ENCODE results near the gene PTPN2.
"Not testable (repeated sequence)": the region's sequence is repeated elsewhere in the genome, so short reads cannot be mapped to it uniquely, and the experiment has no call there.

Gene PTPN2

GRCh38 chr18:12874992-12875391, 9.0 kb downstream of the PTPN2 start:
- not testable (repeated sequence) for H3K27ac ChIP-seq (ENCODE audit: low read length); H3K27me3 ChIP-seq (ENCODE audit: control insufficient read depth in 1 of 2, insufficient read depth in 2 of 2, low read length in 2 of 2); H3K4me3 ChIP-seq (ENCODE audit: low read length in 2 of 2); H3K9ac ChIP-seq (ENCODE audit: low read length in 2 of 2); H3K36me3 ChIP-seq (ENCODE audit: control insufficient read depth in 2 of 2, insufficient read depth in 2 of 2, low read length in 2 of 2); H3K4me1 ChIP-seq (ENCODE audit: control insufficient read depth, insufficient read depth, low read length); H3K9me3 ChIP-seq (ENCODE audit: control insufficient read depth in 2 of 2, low read length in 2 of 2)

- not testable (repeated sequence) for H3K27me3 ChIP-seq (ENCODE audit: control insufficient read depth in 1 of 2, insufficient read depth in 2 of 2, low read length in 2 of 2); H3K4me1 ChIP-seq (ENCODE audit: control insufficient read depth, insufficient read depth, low read length); H3K4me3 ChIP-seq (ENCODE audit: low read length in 2 of 2); H3K9me3 ChIP-seq (ENCODE audit: control insufficient read depth in 2 of 2, low read length in 2 of 2); H3K9ac ChIP-seq (ENCODE audit: low read length in 2 of 2); H3K27ac ChIP-seq (ENCODE audit: low read length); H3K36me3 ChIP-seq (ENCODE audit: control insufficient read depth in 2 of 2, insufficient read depth in 2 of 2, low read length in 2 of 2)
Observed at GRCh38 chr18:12873961-12874567, 10.0 kb downstream of the PTPN2 start.

- Histone ChIP-seq H3K9ac (ENCODE audit: low read length in 2 of 2) (no peak overlapping the region), H3K4me3 (ENCODE audit: low read length in 2 of 2) (no peak overlapping the region), H3K36me3 (ENCODE audit: control insufficient read depth in 2 of 2, insufficient read depth in 2 of 2, low read length in 2 of 2) (no peaks in the 10 kb centered on the region), H3K4me1 (ENCODE audit: control insufficient read depth, insufficient read depth, low read length) (no peaks in the 10 kb centered on the region), H3K27me3 (ENCODE audit: control insufficient read depth in 1 of 2, insufficient read depth in 2 of 2, low read length in 2 of 2) (no peaks in the 10 kb centered on the region), H3K9me3 (ENCODE audit: control insufficient read depth in 2 of 2, low read length in 2 of 2) (no peaks in the 10 kb centered on the region), H3K27ac (ENCODE audit: low read length) (no peak overlapping the region)
Observed at GRCh38 chr18:12872408-12872807, 11.6 kb downstream of the PTPN2 start.

- Histone ChIP-seq H3K9me3 (ENCODE audit: control insufficient read depth in 2 of 2, low read length in 2 of 2) (no peaks in the 10 kb centered on the region), H3K27ac (ENCODE audit: low read length) (no peak overlapping the region), H3K9ac (ENCODE audit: low read length in 2 of 2) (no peak overlapping the region), H3K27me3 (ENCODE audit: control insufficient read depth in 1 of 2, insufficient read depth in 2 of 2, low read length in 2 of 2) (no peaks in the 10 kb centered on the region), H3K4me1 (ENCODE audit: control insufficient read depth, insufficient read depth, low read length) (no peaks in the 10 kb centered on the region), H3K36me3 (ENCODE audit: control insufficient read depth in 2 of 2, insufficient read depth in 2 of 2, low read length in 2 of 2) (no peaks in the 10 kb centered on the region), H3K4me3 (ENCODE audit: low read length in 2 of 2) (no peak overlapping the region)
Observed at GRCh38 chr18:12868576-12868975, 15.5 kb downstream of the PTPN2 start.

- Histone ChIP-seq H3K27me3 (ENCODE audit: control insufficient read depth in 1 of 2, insufficient read depth in 2 of 2, low read length in 2 of 2) (no peaks in the 10 kb centered on the region), H3K4me1 (ENCODE audit: control insufficient read depth, insufficient read depth, low read length) (no peaks in the 10 kb centered on the region), H3K36me3 (ENCODE audit: control insufficient read depth in 2 of 2, insufficient read depth in 2 of 2, low read length in 2 of 2) (no peaks in the 10 kb centered on the region), H3K9ac (ENCODE audit: low read length in 2 of 2) (no peak overlapping the region), H3K4me3 (ENCODE audit: low read length in 2 of 2) (no peak overlapping the region), H3K27ac (ENCODE audit: low read length) (no peak overlapping the region), H3K9me3 (ENCODE audit: control insufficient read depth in 2 of 2, low read length in 2 of 2) (no peaks in the 10 kb centered on the region)
Observed at GRCh38 chr18:12867441-12868123, 16.5 kb downstream of the PTPN2 start.

GRCh38 chr18:12863687-12864216, 20.3 kb downstream of the PTPN2 start:
- no peaks in the 10 kb centered on the region for H3K36me3 ChIP-seq (ENCODE audit: control insufficient read depth in 2 of 2, insufficient read depth in 2 of 2, low read length in 2 of 2)
- H3K9ac ChIP-seq (ENCODE audit: low read length in 2 of 2), result no peak overlapping the region
- H3K9me3 ChIP-seq (ENCODE audit: control insufficient read depth in 2 of 2, low read length in 2 of 2), result no peaks in the 10 kb centered on the region
- H3K27me3 ChIP-seq (ENCODE audit: control insufficient read depth in 1 of 2, insufficient read depth in 2 of 2, low read length in 2 of 2), result no peaks in the 10 kb centered on the region
- no peak overlapping the region for H3K27ac ChIP-seq (ENCODE audit: low read length)
- H3K4me1 ChIP-seq (ENCODE audit: control insufficient read depth, insufficient read depth, low read length), result peaks cover 3% of the 10 kb centered on the region
- no peak overlapping the region for H3K4me3 ChIP-seq (ENCODE audit: low read length in 2 of 2)

GRCh38 chr18:12862874-12863482, 21.1 kb downstream of the PTPN2 start:
- no peaks in the 10 kb centered on the region for H3K36me3 ChIP-seq (ENCODE audit: control insufficient read depth in 2 of 2, insufficient read depth in 2 of 2, low read length in 2 of 2)

GRCh38 chr18:12862467-12862866, 21.6 kb downstream of the PTPN2 start:
- H3K27ac ChIP-seq (ENCODE audit: low read length), result no peak overlapping the region
- no peaks in the 10 kb centered on the region for H3K9me3 ChIP-seq (ENCODE audit: control insufficient read depth in 2 of 2, low read length in 2 of 2)
- no peak overlapping the region for H3K9ac ChIP-seq (ENCODE audit: low read length in 2 of 2)

More at GRCh38 chr18:12862874-12863482, 21.1 kb downstream of the PTPN2 start:
- no peaks in the 10 kb centered on the region for H3K27me3 ChIP-seq (ENCODE audit: control insufficient read depth in 1 of 2, insufficient read depth in 2 of 2, low read length in 2 of 2)
- no peak overlapping the region for H3K4me3 ChIP-seq (ENCODE audit: low read length in 2 of 2)
- peaks cover 3% of the 10 kb centered on the region for H3K4me1 ChIP-seq (ENCODE audit: control insufficient read depth, insufficient read depth, low read length)
- H3K27ac ChIP-seq (ENCODE audit: low read length), result no peak overlapping the region
- H3K9ac ChIP-seq (ENCODE audit: low read length in 2 of 2), result no peak overlapping the region
- H3K9me3 ChIP-seq (ENCODE audit: control insufficient read depth in 2 of 2, low read length in 2 of 2), result no peaks in the 10 kb centered on the region

GRCh38 chr18:12861637-12862036, 22.4 kb downstream of the PTPN2 start:
- no peaks in the 10 kb centered on the region for H3K27me3 ChIP-seq (ENCODE audit: control insufficient read depth in 1 of 2, insufficient read depth in 2 of 2, low read length in 2 of 2)
- no peak overlapping the region for H3K9ac ChIP-seq (ENCODE audit: low read length in 2 of 2)
- H3K36me3 ChIP-seq (ENCODE audit: control insufficient read depth in 2 of 2, insufficient read depth in 2 of 2, low read length in 2 of 2), result no peaks in the 10 kb centered on the region
- H3K27ac ChIP-seq (ENCODE audit: low read length), result no peak overlapping the region
- peaks cover 3% of the 10 kb centered on the region for H3K4me1 ChIP-seq (ENCODE audit: control insufficient read depth, insufficient read depth, low read length)
- no peak overlapping the region for H3K4me3 ChIP-seq (ENCODE audit: low read length in 2 of 2)
- H3K9me3 ChIP-seq (ENCODE audit: control insufficient read depth in 2 of 2, low read length in 2 of 2), result no peaks in the 10 kb centered on the region

More at GRCh38 chr18:12862467-12862866, 21.6 kb downstream of the PTPN2 start:
- Histone ChIP-seq H3K4me3 (ENCODE audit: low read length in 2 of 2) (no peak overlapping the region), H3K27me3 (ENCODE audit: control insufficient read depth in 1 of 2, insufficient read depth in 2 of 2, low read length in 2 of 2) (no peaks in the 10 kb centered on the region), H3K4me1 (ENCODE audit: control insufficient read depth, insufficient read depth, low read length) (peaks cover 3% of the 10 kb centered on the region), H3K36me3 (ENCODE audit: control insufficient read depth in 2 of 2, insufficient read depth in 2 of 2, low read length in 2 of 2) (no peaks in the 10 kb centered on the region)

- Histone ChIP-seq H3K9me3 (ENCODE audit: control insufficient read depth in 2 of 2, low read length in 2 of 2) (no peaks in the 10 kb centered on the region), H3K36me3 (ENCODE audit: control insufficient read depth in 2 of 2, insufficient read depth in 2 of 2, low read length in 2 of 2) (peaks cover 0 to 2% of the 10 kb centered on the region in 2 donors), H3K4me3 (ENCODE audit: low read length in 2 of 2) (no peak overlapping the region), H3K27ac (ENCODE audit: low read length) (no peak overlapping the region), H3K9ac (ENCODE audit: low read length in 2 of 2) (no peak overlapping the region), H3K4me1 (ENCODE audit: control insufficient read depth, insufficient read depth, low read length) (peaks cover 3% of the 10 kb centered on the region), H3K27me3 (ENCODE audit: control insufficient read depth in 1 of 2, insufficient read depth in 2 of 2, low read length in 2 of 2) (no peaks in the 10 kb centered on the region)
Observed at GRCh38 chr18:12860530-12860929, 23.5 kb downstream of the PTPN2 start.

- Histone ChIP-seq H3K4me1 (ENCODE audit: control insufficient read depth, insufficient read depth, low read length) (peaks cover 3% of the 10 kb centered on the region), H3K27me3 (ENCODE audit: control insufficient read depth in 1 of 2, insufficient read depth in 2 of 2, low read length in 2 of 2) (no peaks in the 10 kb centered on the region), H3K9ac (ENCODE audit: low read length in 2 of 2) (no peak overlapping the region), H3K27ac (ENCODE audit: low read length) (no peak overlapping the region), H3K4me3 (ENCODE audit: low read length in 2 of 2) (no peak overlapping the region), H3K36me3 (ENCODE audit: control insufficient read depth in 2 of 2, insufficient read depth in 2 of 2, low read length in 2 of 2) (peaks cover 0 to 2% of the 10 kb centered on the region in 2 donors), H3K9me3 (ENCODE audit: control insufficient read depth in 2 of 2, low read length in 2 of 2) (no peaks in the 10 kb centered on the region)
Observed at GRCh38 chr18:12858991-12859390, 25.0 kb downstream of the PTPN2 start.

All from stomach smooth muscle (tissue), 2 donors.